CD4-positive, alpha-beta T cell treated with Interleukin-10 for 1 hour (primary cell): ENCODE measurements around the gene EVA1B.

ENCODE experiments used
- DNase-seq: peaks from one replicate; pipeline ENCODE4 v3.0.0-alpha.2; 2020

EVA1B gene

GRCh38 chr1:36274201-36274600 is 49.2 kb downstream of the EVA1B start:
- DNase-seq = no peak

- DNase-seq = no peak
These were observed 50.4 kb downstream of the EVA1B start for GRCh38 chr1:36273024-36273423.
